ENCODE results near the gene ANKRD13B.

Gene ANKRD13B

GRCh38 chr17:29576214-29577000 is 16.5 kb upstream of the ANKRD13B start:
- in situ Hi-C loops (cut with MboI; ENCODE audit: low sequenced_read_pairs, unreplicated experiment): no loop called here
- DNase-seq (ENCODE audit: low spot score): no peak
- no peak for TF ChIP-seq CTCF (IDR thresholded peaks at IDR 0.05; ENCODE audit: borderline replicate concordance, control extremely low read depth, extremely low read depth, insufficient read depth, missing control alignments)

GRCh38 chr17:29577001-29577370 is 15.9 kb upstream of the ANKRD13B start:
- in situ Hi-C loops (cut with MboI; ENCODE audit: low sequenced_read_pairs, unreplicated experiment): no loop called here
- DNase-seq (ENCODE audit: low spot score): no peak
- no peak for TF ChIP-seq CTCF (IDR thresholded peaks at IDR 0.05; ENCODE audit: borderline replicate concordance, control extremely low read depth, extremely low read depth, insufficient read depth, missing control alignments)

- in situ Hi-C loops (cut with MboI; ENCODE audit: low sequenced_read_pairs, unreplicated experiment): no loop called here
These were observed 15.3 kb upstream of the ANKRD13B start for GRCh38 chr17:29577385-29578211.

GRCh38 chr17:29578626-29579485 is 14.1 kb upstream of the ANKRD13B start:
- no peak for TF ChIP-seq CTCF (IDR thresholded peaks at IDR 0.05; ENCODE audit: borderline replicate concordance, control extremely low read depth, extremely low read depth, insufficient read depth, missing control alignments)
- DNase-seq (ENCODE audit: low spot score): no peak
- in situ Hi-C loops (cut with MboI; ENCODE audit: low sequenced_read_pairs, unreplicated experiment): no loop called here

More at GRCh38 chr17:29577385-29578211, 15.3 kb upstream of the ANKRD13B start:
- TF ChIP-seq CTCF (IDR thresholded peaks at IDR 0.05; ENCODE audit: borderline replicate concordance, control extremely low read depth, extremely low read depth, insufficient read depth, missing control alignments): no peak
- DNase-seq (ENCODE audit: low spot score): no peak

GRCh38 chr17:29579866-29580771 is 12.8 kb upstream of the ANKRD13B start:
- peak; percentile 98 for TF ChIP-seq CTCF (IDR thresholded peaks at IDR 0.05; ENCODE audit: borderline replicate concordance, control extremely low read depth, extremely low read depth, insufficient read depth, missing control alignments)

More at GRCh38 chr17:29579866-29580771, 12.8 kb upstream of the ANKRD13B start:
- DNase-seq (ENCODE audit: low spot score): peak; percentile 93
- in situ Hi-C loops (cut with MboI; ENCODE audit: low sequenced_read_pairs, unreplicated experiment): no loop called here

All from GM13976 (cell line).